Measurements from ENCODE around the gene CADPS2.
"Not testable (repeated sequence)": the region's sequence is repeated elsewhere in the genome, so short reads cannot be mapped to it uniquely, and the experiment has no call there.

Gene CADPS2

GRCh38 chr7:122695816-122696215 lies 190.4 kb downstream of the CADPS2 start:
- no peak overlapping the region for H3K4me2 ChIP-seq
- TF ChIP-seq Cebpa-rat (IDR thresholded peaks at IDR 0.05): no peak

GRCh38 chr7:122694697-122695096 lies 191.6 kb downstream of the CADPS2 start:
- peaks cover 15% of the 10 kb centered on the region for H3K9me3 ChIP-seq
- no peaks in the 10 kb centered on the region for H3K36me3 ChIP-seq
- H3K4me3 ChIP-seq: no peak overlapping the region
- no peaks in the 10 kb centered on the region for H3K4me1 ChIP-seq
- H4K20me1 ChIP-seq: no peaks in the 10 kb centered on the region
- H3K4me2 ChIP-seq: no peak overlapping the region
- H3K9ac ChIP-seq: no peak overlapping the region
- TF ChIP-seq Cebpa-rat (IDR thresholded peaks at IDR 0.05): no peak
- H3K27me3 ChIP-seq: no peaks in the 10 kb centered on the region
- no peak overlapping the region for H3K27ac ChIP-seq

More at GRCh38 chr7:122695816-122696215, 190.4 kb downstream of the CADPS2 start:
- Histone ChIP-seq H3K4me1 (no peaks in the 10 kb centered on the region), H3K27me3 (no peaks in the 10 kb centered on the region), H3K4me3 (no peak overlapping the region), H3K36me3 (no peaks in the 10 kb centered on the region), H3K27ac (no peak overlapping the region), H4K20me1 (no peaks in the 10 kb centered on the region), H3K9ac (no peak overlapping the region), H3K9me3 (peaks cover 15% of the 10 kb centered on the region)

- Histone ChIP-seq H3K36me3 (no peaks in the 10 kb centered on the region), H3K4me2 (no peak overlapping the region), H3K4me1 (no peaks in the 10 kb centered on the region), H4K20me1 (no peaks in the 10 kb centered on the region), H3K9ac (no peak overlapping the region), H3K27me3 (no peaks in the 10 kb centered on the region), H3K9me3 (peaks cover 15% of the 10 kb centered on the region), H3K27ac (no peak overlapping the region), H3K4me3 (no peak overlapping the region)
- TF ChIP-seq Cebpa-rat (IDR thresholded peaks at IDR 0.05): no peak
Measured at GRCh38 chr7:122692769-122693309, 193.4 kb downstream of the CADPS2 start.

GRCh38 chr7:122691569-122692235 lies 194.6 kb downstream of the CADPS2 start:
- Histone ChIP-seq H4K20me1 (no peaks in the 10 kb centered on the region), H3K27me3 (no peaks in the 10 kb centered on the region)
- TF ChIP-seq Cebpa-rat (IDR thresholded peaks at IDR 0.05): no peak

GRCh38 chr7:122689346-122690109 lies 196.7 kb downstream of the CADPS2 start:
- Histone ChIP-seq H3K36me3 (no peaks in the 10 kb centered on the region), H3K4me3 (no peak overlapping the region), H3K4me2 (no peak overlapping the region), H3K9me3 (peaks cover 15% of the 10 kb centered on the region), H3K27me3 (no peaks in the 10 kb centered on the region), H3K4me1 (no peaks in the 10 kb centered on the region), H3K9ac (no peak overlapping the region), H3K27ac (no peak overlapping the region), H4K20me1 (no peaks in the 10 kb centered on the region)
- no peak for TF ChIP-seq Cebpa-rat (IDR thresholded peaks at IDR 0.05)

More at GRCh38 chr7:122691569-122692235, 194.6 kb downstream of the CADPS2 start:
- peaks cover 15% of the 10 kb centered on the region for H3K9me3 ChIP-seq
- H3K9ac ChIP-seq: no peak overlapping the region
- H3K27ac ChIP-seq: no peak overlapping the region
- no peaks in the 10 kb centered on the region for H3K4me1 ChIP-seq
- no peak overlapping the region for H3K4me3 ChIP-seq
- H3K4me2 ChIP-seq: no peak overlapping the region
- no peaks in the 10 kb centered on the region for H3K36me3 ChIP-seq

- no peak for TF ChIP-seq Cebpa-rat (IDR thresholded peaks at IDR 0.05)
- Histone ChIP-seq H3K4me2 (no peak overlapping the region), H4K20me1 (no peaks in the 10 kb centered on the region), H3K9ac (no peak overlapping the region), H3K27me3 (no peaks in the 10 kb centered on the region), H3K4me3 (no peak overlapping the region), H3K4me1 (no peaks in the 10 kb centered on the region), H3K9me3 (peaks cover 14% of the 10 kb centered on the region), H3K27ac (no peak overlapping the region), H3K36me3 (no peaks in the 10 kb centered on the region)
Measured at GRCh38 chr7:122688400-122688998, 197.8 kb downstream of the CADPS2 start.

- no peaks in the 10 kb centered on the region for H4K20me1 ChIP-seq
- H3K9me3 ChIP-seq: no peaks in the 10 kb centered on the region
- H3K4me3 ChIP-seq: no peak overlapping the region
- H3K36me3 ChIP-seq: no peaks in the 10 kb centered on the region
- no peaks in the 10 kb centered on the region for H3K4me1 ChIP-seq
- no peaks in the 10 kb centered on the region for H3K27me3 ChIP-seq
- no peak for TF ChIP-seq Cebpa-rat (IDR thresholded peaks at IDR 0.05)
- no peak overlapping the region for H3K9ac ChIP-seq
- H3K4me2 ChIP-seq: no peak overlapping the region
- no peak overlapping the region for H3K27ac ChIP-seq
Measured at GRCh38 chr7:122686360-122686878, 199.8 kb downstream of the CADPS2 start.

- Histone ChIP-seq H3K9me3 (no peaks in the 10 kb centered on the region), H3K4me2 (no peak overlapping the region), H3K36me3 (no peaks in the 10 kb centered on the region), H3K4me3 (no peak overlapping the region), H4K20me1 (no peaks in the 10 kb centered on the region), H3K9ac (no peak overlapping the region), H3K27me3 (no peaks in the 10 kb centered on the region), H3K27ac (no peak overlapping the region), H3K4me1 (no peaks in the 10 kb centered on the region)
- TF ChIP-seq Cebpa-rat (IDR thresholded peaks at IDR 0.05): no peak
Measured at GRCh38 chr7:122684504-122684903, 201.8 kb downstream of the CADPS2 start.

- Histone ChIP-seq H3K9ac (no peak overlapping the region), H3K27ac (no peak overlapping the region), H3K4me3 (no peak overlapping the region), H3K36me3 (no peaks in the 10 kb centered on the region), H4K20me1 (no peaks in the 10 kb centered on the region), H3K4me2 (no peak overlapping the region), H3K27me3 (no peaks in the 10 kb centered on the region), H3K9me3 (no peaks in the 10 kb centered on the region), H3K4me1 (no peaks in the 10 kb centered on the region)
- TF ChIP-seq Cebpa-rat (IDR thresholded peaks at IDR 0.05): no peak
Measured at GRCh38 chr7:122682815-122683550, 203.3 kb downstream of the CADPS2 start.

GRCh38 chr7:122681186-122681585 lies 205.1 kb downstream of the CADPS2 start:
- not testable (repeated sequence) for H3K4me2 ChIP-seq, H3K9me3 ChIP-seq, H4K20me1 ChIP-seq, H3K9ac ChIP-seq, H3K4me3 ChIP-seq, H3K27me3 ChIP-seq, H3K4me1 ChIP-seq, H3K36me3 ChIP-seq, H3K27ac ChIP-seq
